GM10266 (cell line): Measurements from ENCODE around the gene GSE1.

ENCODE experiments used
- DNase-seq: peaks from one replicate; pipeline ENCODE4 v3.0.0; 2012; ENCODE audit errors: extremely low spot score
- TF ChIP-seq, protein P1 (sequence below): IDR thresholded peaks from 2 replicates; pipeline ENCODE4 v1.5.1; 2012; ENCODE audit warnings: mild to moderate bottlenecking, low read depth; ENCODE audit not compliant: control insufficient read depth, insufficient read depth; ENCODE audit errors: missing control alignments

GSE1 gene

DNA sequence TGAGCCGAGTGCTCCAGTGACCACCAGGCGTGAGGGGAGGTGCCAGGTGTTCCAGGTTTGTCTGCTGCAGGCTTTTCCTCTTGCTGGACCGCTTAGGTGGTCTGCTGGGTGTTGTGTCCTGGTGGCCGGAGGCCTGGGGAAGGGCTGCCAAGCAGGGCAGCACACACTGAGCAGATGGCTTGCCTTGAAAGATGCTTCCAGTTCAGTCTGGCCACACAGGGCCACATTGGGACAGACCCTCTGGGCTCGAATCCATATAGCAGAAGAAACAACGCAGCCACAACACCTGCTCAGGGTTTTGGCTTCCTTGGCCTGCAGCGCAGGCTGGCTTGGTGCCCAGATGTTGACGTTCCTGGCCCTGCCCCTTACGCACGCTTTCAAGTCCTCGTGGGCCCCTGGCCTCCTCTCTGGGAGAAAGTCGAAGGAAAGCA is 50.8 kb downstream of the GSE1 start:
- no peak for DNase-seq
- TF ChIP-seq, protein P1, sequence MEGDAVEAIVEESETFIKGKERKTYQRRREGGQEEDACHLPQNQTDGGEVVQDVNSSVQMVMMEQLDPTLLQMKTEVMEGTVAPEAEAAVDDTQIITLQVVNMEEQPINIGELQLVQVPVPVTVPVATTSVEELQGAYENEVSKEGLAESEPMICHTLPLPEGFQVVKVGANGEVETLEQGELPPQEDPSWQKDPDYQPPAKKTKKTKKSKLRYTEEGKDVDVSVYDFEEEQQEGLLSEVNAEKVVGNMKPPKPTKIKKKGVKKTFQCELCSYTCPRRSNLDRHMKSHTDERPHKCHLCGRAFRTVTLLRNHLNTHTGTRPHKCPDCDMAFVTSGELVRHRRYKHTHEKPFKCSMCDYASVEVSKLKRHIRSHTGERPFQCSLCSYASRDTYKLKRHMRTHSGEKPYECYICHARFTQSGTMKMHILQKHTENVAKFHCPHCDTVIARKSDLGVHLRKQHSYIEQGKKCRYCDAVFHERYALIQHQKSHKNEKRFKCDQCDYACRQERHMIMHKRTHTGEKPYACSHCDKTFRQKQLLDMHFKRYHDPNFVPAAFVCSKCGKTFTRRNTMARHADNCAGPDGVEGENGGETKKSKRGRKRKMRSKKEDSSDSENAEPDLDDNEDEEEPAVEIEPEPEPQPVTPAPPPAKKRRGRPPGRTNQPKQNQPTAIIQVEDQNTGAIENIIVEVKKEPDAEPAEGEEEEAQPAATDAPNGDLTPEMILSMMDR, result no peak

DNA sequence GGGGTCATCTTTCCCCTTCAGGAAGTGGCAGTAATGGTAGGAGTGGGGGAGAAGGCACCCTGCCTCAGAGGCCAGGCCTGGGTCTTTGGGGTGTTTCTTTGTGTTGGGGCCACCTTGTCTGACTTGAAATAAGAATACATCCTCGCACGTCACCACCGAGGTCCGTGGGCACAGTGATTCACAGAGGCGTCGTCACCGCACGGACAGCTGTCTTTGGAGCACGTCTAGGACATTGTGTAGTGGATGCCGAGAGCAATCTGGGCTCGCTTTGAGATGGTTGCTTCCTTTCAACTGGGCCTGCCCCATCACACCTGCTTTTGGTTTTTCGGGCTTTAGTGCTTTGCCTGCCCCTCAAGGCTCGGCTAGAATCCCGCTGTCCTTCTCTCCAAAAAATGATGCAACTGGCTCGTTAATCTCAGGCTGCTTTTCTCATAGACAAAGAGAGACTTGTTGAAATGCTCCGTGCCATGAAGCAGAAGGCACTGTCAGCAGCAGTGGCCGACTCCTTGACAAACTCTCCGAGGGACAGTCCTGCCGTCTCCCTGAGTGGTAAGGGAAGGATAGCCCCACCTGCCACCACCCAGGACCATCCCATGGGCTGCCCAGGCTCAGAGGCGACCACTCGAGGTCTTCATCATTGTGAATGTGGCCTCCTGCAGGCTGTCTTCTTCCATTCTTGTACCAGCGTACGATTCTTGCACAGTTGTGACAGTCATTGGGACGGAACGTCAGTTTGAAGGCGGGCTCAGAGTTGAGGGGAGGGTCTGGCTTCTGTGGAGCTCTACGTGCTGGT is 51.7 kb downstream of the GSE1 start:
- DNase-seq, result no peak
- TF ChIP-seq, protein P1, result no peak

DNA sequence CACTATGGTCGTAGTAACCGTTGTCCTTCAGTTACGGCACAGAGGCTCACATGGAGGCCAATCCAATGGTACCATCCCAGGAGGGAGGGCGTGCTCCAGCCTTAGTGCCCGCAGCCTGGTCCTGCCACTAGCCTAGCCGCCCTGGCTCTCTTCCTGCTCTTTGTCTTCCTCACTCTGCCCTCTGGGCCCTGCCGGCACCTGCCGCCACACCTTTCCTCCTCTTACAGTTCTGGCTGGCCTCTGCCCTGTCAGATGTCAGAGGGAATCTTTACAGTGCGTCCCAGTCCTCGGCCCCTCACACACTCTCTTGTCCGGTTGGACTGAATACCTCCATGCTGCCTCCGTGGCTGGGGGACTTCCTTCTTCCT is 52.2 kb downstream of the GSE1 start:
- TF ChIP-seq, protein P1, result no peak

DNA sequence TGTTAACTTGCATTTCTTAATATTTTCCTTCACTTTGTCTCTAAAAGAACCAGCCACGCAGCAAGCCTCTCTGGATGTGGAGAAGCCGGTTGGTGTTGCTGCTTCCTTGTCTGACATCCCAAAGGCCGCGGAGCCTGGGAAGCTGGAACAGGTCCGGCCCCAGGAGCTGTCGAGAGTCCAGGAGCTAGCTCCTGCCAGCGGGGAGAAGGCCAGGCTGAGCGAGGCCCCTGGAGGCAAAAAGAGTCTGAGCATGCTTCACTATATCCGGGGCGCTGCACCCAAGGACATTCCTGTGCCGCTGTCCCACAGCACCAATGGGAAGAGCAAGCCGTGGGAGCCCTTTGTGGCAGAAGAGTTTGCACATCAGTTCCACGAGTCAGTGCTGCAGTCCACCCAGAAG is 52.8 kb downstream of the GSE1 start:
- no peak for DNase-seq
- TF ChIP-seq, protein P1, result no peak

More for the DNA sequence above, 52.2 kb downstream of the GSE1 start:
- DNase-seq, result no peak

DNA sequence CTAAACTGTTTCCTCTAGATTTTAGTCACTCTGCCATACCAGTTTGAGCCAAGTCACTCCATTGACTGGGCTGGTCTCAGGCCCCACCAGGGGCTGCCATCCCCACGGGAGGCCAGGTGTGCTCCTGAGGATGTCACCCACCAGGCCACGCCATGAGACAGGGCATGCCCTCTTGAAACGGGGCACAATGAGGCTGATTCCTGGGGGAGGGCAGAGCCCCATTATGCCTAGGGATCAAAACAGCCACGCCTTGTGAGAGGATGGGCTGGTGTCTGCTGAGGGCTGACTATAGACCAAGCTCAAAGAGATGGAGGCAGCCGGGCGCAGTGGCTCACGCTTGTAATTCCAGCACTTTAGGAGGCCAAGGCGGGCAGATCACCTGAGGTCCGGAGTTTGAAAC is 54.1 kb downstream of the GSE1 start:
- TF ChIP-seq, protein P1, result no peak
- no peak for DNase-seq

DNA sequence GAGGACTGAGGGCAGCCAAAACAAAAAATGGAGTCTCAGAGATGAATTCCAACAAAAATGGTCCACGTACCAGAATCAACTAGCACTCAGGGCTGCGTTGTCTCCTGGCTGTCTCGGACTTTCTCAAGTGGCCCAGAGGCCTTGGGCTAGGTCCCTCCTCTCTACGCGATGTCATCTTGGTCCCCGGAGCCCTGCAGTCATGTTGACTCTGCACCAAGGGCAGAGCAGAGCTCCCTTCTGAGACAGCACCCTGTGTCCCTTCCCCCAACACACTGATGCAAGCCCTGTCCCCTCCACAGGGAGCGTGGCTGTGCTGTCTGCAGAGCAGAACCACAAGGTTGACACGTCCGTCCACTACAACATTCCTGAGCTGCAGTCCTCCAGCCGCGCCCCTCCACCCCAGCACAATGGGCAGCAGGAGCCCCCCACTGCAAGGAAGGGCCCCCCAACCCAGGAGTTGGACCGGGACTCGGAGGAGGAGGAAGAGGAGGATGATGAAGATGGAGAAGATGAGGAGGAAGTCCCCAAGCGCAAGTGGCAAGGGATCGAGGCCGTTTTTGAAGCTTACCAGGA is 54.8 kb downstream of the GSE1 start:
- no peak for DNase-seq

More for the DNA sequence above, 54.8 kb downstream of the GSE1 start:
- TF ChIP-seq, protein P1, result no peak
